Superior temporal gyrus (tissue), 1 donor: ENCODE measurements around the gene GPAT2.
"Not testable (repeated sequence)": the region's sequence is repeated elsewhere in the genome, so short reads cannot be mapped to it uniquely, and the experiment has no call there.

ENCODE experiments used
- DNase-seq: peaks from one replicate; pipeline ENCODE4 v3.0.0-alpha.2; 2016; ENCODE audit errors: extremely low spot score

Gene GPAT2

DNA sequence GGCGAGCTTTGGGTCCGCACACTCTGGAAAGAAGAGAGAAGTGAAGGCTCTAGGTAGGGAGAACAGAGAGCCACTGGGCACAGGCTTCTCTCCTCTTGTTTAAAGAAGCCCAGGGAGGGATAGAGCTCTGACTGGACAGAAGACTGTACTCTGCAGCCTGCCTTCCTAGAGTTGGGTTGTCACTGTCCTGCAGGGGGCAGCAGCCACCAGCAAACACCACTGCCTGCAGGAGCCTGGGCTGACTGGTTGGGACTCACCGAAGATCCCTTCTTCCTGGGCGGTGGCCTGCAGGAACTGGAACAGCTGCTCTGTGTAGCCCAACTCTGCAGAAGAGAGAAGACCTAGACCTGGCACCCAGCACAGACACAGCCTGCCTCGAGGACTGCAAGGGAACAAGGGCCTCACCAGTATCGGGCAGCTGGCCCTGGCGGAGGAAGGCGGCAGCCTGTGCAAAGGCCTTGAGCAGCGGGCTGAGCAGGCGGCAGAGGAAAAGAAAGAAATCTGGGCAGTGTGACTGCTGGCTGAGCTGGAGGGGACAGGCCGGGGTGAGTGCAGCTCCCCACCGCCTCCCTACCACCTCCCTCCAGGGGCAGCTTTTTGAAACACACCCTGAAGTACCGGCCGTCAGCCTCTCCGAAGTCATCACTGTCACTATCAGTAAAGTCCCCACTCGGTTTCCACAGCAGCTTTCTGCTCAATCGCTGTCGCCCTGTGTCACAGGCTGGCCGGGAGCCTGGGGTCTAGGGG, 11.8 kb downstream of the GPAT2 start:
- DNase-seq: peak; percentile 90

DNA sequence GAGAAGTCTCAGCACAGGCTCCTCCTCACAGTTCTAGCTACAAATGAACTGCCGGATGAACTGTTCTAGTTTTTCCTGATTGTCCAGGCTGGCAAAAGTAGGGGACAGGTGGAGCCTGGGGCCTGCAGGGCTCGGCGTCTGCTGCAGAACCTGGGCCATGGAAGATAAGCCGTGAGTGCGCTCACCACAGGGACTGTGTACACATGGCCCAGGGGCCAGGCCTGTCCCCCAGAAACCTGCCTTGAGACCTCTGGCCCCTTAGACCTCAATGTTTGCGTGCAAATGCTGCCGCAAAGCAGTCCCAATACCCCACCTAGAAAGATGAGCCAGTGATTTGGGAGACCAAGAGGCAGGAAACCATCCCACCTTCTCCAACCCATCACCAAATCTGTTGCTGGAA, 12.6 kb downstream of the GPAT2 start:
- not testable (repeated sequence) for DNase-seq

DNA sequence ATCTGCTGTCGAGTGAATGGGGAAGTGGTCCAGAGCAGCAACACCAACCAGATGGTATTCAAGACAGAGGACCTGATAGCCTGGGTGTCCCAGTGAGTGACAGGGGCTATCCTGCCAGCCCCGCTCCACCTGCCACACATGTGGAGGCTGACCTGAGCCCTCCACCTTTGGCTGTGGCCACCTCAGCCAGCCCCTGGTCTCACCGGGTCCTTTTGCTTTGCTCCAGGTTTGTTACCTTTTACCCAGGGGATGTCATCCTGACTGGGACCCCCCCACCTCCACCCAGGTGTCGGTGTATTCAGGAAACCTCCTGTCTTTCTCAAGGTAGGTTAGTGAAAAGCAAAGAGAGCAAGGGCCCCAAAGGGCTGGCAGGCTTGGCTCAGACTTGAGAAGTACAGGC, 13.6 kb downstream of the GPAT2 start:
- not testable (repeated sequence) for DNase-seq

DNA sequence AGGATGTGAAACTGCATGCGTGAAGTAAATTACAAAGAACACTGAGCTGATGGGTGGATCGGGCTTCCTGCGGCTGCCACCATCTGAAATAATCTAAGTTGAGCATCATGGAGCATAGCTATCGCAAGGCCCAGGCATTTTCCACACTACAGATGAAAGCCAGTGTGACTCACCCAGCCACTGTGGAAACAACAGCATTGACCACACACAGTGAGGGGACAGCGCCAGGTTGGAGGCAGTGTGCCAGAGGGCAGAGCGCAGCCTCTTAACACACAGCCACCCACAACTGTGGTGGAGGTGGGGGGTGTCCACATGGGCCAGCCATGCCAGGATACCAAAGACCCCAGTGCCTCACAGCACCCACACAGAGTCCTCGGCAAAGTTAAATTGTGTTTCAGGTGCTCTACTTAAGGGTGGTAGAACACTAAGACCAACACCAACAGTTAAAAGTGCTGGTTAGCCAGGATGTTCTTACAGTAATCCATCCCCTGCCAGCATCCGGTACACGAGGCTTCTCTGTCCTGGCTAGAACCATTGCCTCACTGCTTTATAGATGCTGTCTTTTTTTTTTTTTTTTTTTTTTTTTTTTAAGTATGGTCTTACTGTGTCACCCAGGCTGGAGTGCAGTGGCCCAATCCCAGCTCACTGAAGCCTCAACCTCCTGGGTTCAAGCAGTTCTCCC, 14.7 kb downstream of the GPAT2 start:
- not testable (repeated sequence) for DNase-seq

DNA sequence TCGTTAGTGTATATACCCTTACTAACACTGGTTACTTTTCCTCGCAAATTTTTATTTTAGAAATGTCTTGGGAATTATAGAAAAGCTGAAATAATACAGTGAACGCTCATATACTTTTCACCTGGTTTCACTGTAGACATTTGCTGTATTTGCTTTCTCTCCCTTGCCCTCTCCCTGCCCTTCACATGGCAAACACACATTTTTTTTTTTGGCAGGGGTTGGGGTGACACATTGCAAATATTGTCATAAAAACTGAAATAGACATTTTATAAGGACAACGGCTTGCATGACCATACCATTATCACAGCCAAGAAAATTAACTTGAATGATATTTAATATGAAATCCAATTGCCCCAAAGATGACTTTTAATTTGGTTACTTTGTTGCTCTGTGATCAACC, 18.4 kb downstream of the GPAT2 start:
- DNase-seq: not testable (repeated sequence)

DNA sequence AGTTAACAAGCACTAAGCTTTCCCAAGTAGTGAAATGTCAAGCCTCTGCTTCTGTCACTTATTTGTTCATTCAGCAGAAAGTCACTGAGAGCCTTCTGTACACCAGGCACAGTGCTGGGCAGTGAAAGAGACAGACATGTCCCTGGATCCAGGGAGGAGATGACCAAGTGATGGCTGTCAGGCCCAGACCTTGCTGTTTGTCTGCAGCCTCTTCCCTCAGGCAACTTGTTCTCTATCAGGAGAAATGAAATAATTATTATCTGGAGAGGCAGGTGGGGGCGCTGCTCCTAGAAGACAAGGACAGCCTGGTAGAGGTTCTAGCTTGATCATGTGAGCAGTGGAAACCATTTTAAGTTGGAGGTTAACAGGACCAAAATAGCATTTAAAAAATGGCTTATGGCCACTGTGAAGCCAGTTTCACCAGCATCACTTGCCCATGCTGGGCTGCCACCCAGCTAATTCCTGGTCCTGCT, 21.9 kb downstream of the GPAT2 start:
- not testable (repeated sequence) for DNase-seq

DNA sequence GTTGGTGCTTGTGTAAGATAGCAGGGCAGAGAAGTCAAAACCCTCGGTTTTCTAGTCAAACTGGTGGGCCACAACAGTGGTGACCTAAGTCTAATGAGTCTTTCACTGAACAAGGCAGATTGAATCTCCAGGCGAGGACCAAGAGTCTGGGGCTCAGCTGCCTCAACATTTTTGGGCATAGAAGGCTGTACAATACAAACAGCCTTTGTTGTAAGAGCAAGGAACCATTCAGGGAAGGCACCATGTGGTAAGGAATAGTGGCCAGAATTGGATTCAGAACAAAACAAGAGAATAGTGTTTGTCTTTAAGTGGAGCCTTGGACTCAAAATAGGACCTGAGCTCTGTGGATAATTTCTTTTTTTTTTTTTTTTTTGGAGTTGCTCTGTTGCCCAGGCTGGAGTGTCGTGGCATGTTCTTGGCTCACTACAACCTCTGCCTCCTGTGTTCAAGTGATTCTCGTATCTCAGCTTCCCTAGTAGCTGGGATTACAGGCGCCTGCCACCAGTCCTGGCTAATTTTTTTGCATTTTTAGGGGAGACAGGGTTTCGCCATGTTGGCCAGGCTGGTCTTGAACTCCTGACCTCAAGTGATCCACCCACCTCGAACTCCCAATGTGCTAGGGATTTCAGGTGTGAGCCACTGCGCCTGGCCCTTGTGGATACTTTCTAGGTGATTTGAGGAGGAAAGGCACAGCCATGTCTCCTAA, 22.5 kb downstream of the GPAT2 start:
- peak; percentile 80 for DNase-seq

DNA sequence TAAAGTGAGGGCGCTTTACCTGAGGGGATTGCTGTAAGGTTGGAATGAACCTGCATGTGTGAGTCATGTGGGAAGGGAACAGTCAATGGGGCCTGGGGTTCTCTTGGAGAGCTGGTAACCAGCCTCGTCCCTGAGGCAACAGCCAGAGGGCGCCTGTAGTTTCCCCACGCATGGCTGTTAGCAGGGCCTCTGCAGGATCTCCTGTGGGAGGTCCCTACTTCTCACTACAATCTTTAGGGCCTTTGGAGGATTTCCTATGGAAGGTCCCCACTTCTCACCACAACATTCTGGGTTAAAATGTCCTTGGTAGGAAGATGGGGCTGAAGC, 23.6 kb downstream of the GPAT2 start:
- peak; percentile 66 for DNase-seq

DNA sequence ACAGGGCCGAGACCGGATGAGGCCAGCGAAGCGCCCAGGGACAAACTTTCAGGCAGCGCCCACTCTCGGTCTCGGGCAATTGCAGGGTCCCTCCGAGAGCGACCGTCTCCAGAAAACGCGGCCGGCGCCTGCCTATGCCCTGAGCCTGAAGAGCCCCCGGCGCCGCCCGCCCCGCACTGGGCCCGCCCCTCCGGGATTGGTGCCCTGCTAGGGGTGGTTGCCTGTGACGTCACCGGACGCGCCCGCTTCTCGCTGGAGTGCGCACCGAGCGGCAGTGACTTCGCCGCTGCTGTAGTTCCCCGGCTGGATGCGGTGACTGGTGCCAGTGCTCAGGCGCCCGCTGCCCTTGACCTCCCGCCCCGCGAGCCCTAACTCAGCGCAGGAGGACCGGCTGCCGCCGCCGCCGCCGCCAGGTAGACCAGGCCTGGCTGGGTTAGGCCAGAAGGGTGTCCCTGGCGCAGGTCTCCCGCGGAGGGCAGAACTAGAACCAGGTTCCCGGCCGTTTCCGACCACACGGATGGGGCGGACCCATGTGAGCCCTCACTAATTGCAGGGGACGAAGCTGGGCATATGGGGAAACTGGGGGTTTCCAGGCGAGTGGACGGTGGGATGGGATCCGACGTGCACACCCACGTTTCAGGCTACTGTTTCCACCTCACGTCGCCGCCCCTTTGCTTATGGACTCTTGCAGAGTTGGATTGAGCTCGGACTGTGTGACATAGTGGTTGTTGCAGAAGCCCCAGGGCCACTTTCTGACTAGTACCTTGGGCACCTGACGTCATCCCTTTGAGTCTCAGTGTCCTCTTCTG, 24.2 kb downstream of the GPAT2 start:
- DNase-seq: peak; percentile 94

DNA sequence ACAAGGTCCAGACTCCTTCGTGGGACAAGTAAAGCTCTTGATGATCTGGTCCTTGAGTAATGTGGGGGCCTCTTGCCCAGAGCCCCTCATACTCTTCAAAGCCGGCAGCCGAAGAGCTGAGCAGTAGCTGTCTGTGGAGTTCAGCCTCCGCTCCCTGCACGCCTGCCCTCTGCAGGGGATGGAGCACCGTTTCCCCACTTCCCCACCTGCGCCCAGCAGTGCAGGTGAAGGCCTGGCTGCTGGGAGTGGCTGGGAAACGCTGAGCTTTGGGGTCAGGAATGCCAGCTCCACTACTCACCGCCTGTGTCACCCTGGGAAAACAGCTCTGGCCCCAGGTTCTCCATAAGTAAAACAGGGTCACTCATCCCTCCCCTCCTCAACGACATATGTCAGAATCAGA, 24.9 kb downstream of the GPAT2 start:
- DNase-seq: not testable (repeated sequence)

DNA sequence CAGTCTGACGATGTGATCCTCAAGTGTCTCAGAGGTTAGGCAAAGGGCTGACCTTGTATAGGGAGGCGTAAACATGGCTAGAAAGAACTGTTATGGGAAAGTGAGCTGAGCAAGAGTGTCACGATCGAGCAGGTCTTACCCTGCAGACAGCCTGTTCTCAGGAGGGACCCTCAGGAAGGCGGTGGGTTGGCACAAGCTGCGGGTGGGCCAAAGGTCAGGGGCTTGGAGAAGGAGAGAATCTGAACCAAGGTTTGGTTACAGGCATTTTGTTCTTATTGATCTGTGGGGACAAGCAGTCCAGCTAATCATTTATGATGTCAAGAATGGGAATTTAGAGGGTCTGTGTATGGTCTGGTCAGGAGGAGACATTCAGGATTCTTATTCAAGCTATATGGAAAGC, 26.7 kb downstream of the GPAT2 start:
- not testable (repeated sequence) for DNase-seq

DNA sequence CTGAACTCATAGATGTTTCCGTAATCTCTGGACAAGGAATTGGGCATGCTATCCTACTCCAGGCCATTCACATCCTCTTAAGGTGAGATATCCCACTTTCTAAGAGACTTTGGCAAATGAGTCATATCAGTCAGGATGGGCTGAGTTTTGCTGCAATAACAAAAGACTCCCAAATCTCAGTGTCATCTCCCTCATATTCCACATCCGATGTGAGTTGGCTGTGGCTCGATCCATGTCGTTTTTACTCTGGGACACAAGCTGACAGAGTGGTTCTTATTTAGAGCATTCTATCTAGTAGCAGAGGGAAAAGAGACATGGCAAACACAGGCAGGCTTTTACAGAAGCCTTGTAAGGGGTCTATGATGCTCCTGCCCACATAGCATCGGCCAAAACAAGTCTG, 28.5 kb downstream of the GPAT2 start:
- not testable (repeated sequence) for DNase-seq

DNA sequence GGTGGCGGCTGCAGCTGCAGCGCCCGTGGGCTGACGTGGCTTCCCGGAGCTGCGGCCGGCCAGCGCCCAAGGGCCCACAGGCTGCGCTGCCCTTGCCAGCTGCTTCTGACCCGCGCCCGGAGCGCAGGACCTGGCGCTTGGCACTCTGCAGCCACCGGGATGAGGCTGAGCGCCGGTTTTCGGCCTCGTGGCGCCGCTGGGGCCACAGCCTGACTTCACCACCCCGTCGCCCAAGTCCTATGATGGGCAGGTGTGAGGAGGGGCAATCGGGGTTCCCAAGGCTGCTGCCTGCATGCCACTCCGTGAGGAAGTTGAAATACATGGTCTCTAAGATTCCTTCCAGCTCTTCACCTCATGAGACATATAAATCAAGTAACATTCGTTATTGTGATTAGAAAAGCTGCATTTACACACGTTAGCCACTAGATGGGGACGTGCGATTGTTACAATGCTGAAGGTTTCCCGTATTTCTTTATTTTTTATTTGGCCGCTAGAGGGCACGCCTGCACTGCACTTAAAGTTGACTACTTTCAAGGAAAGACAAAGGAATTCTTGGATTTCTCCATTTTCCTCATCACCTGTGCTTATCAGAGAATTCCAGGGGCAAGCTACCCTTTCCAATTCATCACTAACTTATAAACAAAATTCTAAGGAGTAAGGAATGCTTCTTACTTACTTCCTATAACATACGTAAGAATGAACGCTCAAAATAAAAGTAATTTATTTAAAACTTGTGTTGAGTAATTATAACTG, 42.0 kb downstream of the GPAT2 start:
- peak; percentile 66 for DNase-seq

DNA sequence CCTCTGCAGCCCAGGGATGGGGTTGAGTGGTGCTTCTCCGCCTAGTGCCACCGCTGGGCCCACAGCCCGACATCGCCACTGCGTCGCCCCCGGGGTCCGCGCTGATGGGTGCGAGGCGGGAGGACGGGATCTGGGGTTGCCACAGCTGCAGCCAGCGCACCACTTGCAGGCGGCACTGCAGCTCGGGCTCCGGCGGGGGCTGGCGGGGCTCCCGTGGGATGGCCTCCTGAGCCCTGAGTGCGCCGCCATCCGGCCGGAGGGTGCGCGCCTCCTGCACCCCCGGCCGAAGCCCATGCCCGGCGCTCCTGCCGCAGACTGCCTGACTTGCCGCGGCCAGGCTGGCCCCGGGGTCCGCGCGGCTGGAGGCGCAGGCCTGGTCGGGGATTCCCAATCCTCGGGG, 42.6 kb downstream of the GPAT2 start:
- not testable (repeated sequence) for DNase-seq

DNA sequence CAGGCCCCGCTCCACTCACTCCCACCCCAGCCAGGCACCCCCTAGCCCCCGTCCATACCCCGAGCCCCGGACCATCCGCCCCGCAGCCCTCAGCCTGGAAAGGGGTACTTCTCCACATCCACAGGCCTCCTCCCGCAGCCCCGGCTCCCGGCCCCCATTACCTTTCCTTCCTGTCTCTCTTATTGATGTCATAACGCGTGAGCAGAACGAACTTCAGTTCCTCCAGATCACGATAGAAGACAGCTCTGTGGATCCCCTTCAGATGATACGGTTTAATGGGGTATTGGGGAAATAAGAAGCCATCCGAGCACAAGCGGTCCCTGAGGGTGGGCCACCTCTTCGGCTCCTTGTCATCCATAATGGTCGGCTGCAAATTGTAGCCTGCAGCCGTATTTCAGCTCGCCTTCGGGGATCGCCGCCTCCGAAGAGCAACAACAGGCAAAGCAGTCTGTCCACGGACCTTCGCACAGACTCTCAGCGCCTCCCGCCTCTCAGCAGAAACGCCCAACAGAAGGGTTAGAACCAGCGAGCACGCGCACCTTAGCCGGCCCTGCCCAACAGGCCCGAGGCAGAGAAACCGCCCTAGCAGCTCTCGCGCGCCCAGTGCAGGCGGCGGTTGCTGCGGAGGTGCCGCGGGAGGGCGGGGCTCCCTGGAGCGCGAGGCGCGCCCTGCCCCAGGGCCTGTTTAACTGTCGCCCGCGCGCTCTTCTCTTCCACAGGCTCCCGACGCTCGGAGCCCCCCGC, 43.2 kb downstream of the GPAT2 start, which contains the start of gene ANKRD36C:
ANKRD36C (minus strand) TSS at position 474 of the 744 bp plus-strand sequence; CDS start at position 358, 116 bp downstream.
- DNase-seq: peak; percentile 35

DNA sequence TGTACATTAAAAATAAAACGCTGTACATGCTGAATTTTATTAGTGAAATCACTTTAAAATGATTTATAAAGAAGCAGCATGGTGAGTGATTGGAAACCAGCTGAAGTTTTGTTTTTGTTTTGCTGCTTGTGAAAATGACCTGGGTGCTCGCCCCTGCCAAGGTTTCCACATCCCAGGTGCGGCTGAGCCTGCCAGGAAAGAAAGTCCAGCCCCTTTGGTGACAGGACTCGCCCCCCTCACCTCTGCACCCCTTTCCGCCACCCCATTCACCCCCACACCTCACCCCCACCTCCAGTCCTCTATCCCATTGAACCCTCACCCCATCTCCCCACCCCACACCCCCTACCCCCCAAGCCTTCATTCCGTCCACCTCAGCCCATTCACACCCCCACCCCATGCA, 43.8 kb downstream of the GPAT2 start:
- not testable (repeated sequence) for DNase-seq
